G401.6 (cell line): ENCODE data around the gene SAP130.
A peak's percentile ranks its signal among the peaks of the same experiment; 100 is the strongest.

Source experiments
- FAIRE-seq: peaks from 2 replicates; lab custom pipeline; 2012; peaks lifted over from hg19 to GRCh38; lab: Jason Lieb, UNC

The SAP130 gene

GRCh38 chr2:128027801-128028667 is at the start of gene SAP130:
Gene SAP130 (minus strand): TSS chr2:128028059. CDS start chr2:128026292, 1,767 bp downstream.
- peak; percentile 68 for FAIRE-seq

- no peak for FAIRE-seq
Measured at GRCh38 chr2:128076461-128077106, 48.7 kb upstream of the SAP130 start.

GRCh38 chr2:128073278-128073677 is 45.4 kb upstream of the SAP130 start:
- FAIRE-seq: no peak

- no peak for FAIRE-seq
Measured at GRCh38 chr2:128069769-128070168, 41.9 kb upstream of the SAP130 start.

- FAIRE-seq: no peak
Measured at GRCh38 chr2:128064353-128064752, 36.5 kb upstream of the SAP130 start.

- no peak for FAIRE-seq
Measured at GRCh38 chr2:128062571-128062970, 34.7 kb upstream of the SAP130 start.

- FAIRE-seq: no peak
Measured at GRCh38 chr2:128058114-128058513, 30.3 kb upstream of the SAP130 start.

GRCh38 chr2:128057334-128057733 is 29.5 kb upstream of the SAP130 start:
- no peak for FAIRE-seq

- FAIRE-seq: no peak
Measured at GRCh38 chr2:128054104-128054885, 26.4 kb upstream of the SAP130 start.

GRCh38 chr2:128053331-128053730 is 25.5 kb upstream of the SAP130 start:
- FAIRE-seq: no peak

GRCh38 chr2:128043041-128043440 is 15.2 kb upstream of the SAP130 start:
- FAIRE-seq: no peak

GRCh38 chr2:128041561-128041960 is 13.7 kb upstream of the SAP130 start:
- FAIRE-seq: no peak

- FAIRE-seq: no peak
Measured at GRCh38 chr2:128040166-128040771, 12.4 kb upstream of the SAP130 start.

GRCh38 chr2:128039535-128039934 is 11.7 kb upstream of the SAP130 start:
- FAIRE-seq: no peak

GRCh38 chr2:128038411-128038810 is 10.6 kb upstream of the SAP130 start:
- FAIRE-seq: no peak

- no peak for FAIRE-seq
Measured at GRCh38 chr2:128037649-128038048, 9.8 kb upstream of the SAP130 start.

GRCh38 chr2:128036748-128037607 is 9.1 kb upstream of the SAP130 start:
- FAIRE-seq: no peak

- no peak for FAIRE-seq
Measured at GRCh38 chr2:128032092-128032491, 4.2 kb upstream of the SAP130 start.

- FAIRE-seq: no peak
Measured at GRCh38 chr2:128028668-128029054, 802 bp upstream of the SAP130 start.

GRCh38 chr2:128027278-128027800 is 520 bp downstream of the SAP130 start:
- peak; percentile 3 for FAIRE-seq
